Endothelial cell of umbilical vein (primary cell): Measurements from ENCODE around the gene UBASH3A.

Experiments used
- EZH2 ChIP-seq: IDR thresholded peaks from 2 replicates; pipeline ENCODE4 v1.6.1; 2012; ENCODE audit warnings: borderline replicate concordance, low read depth, mild to moderate bottlenecking, moderate library complexity, low read length, inconsistent platforms; ENCODE audit not compliant: severe bottlenecking
- GATA2 ChIP-seq: IDR thresholded peaks from 2 replicates; pipeline ENCODE4 v1.7.0; 2011; ENCODE audit warnings: low read depth, mild to moderate bottlenecking, moderate library complexity, mixed read lengths, low read length; ENCODE audit not compliant: insufficient read length, insufficient read depth
- JUN ChIP-seq: IDR thresholded peaks from 2 replicates; pipeline ENCODE4 v1.6.1; 2011; ENCODE audit warnings: borderline replicate concordance, low read depth; ENCODE audit not compliant: insufficient read length, insufficient read depth
- MYC ChIP-seq: IDR thresholded peaks from one replicate; pipeline ENCODE4 v1.6.1; 2011; ENCODE audit warnings: mild to moderate bottlenecking, low read depth, low read length
- POLR2A ChIP-seq: IDR thresholded peaks from 2 replicates; pipeline ENCODE4 v1.6.1; 2012; ENCODE audit warnings: low read depth, mild to moderate bottlenecking, control low read depth, low read length
- POLR2AphosphoS5 ChIP-seq: IDR thresholded peaks from 2 replicates; pipeline ENCODE4 v1.6.1; 2012; ENCODE audit warnings: low read depth, mild to moderate bottlenecking, control low read depth, low read length, moderate library complexity; ENCODE audit not compliant: insufficient read depth
- TF ChIP-seq, protein P1 (sequence below): IDR thresholded peaks from 2 replicates; pipeline ENCODE4 v1.6.1; 2011; ENCODE audit not compliant: insufficient read depth, insufficient read length
- TF ChIP-seq, protein P2 (sequence below), 2 donors: IDR thresholded peaks; 1 replicate in 1 of 2; 2 replicates in 1 of 2; pipeline ENCODE4 v1.5.1; 2011; ENCODE audit warnings: low read length in 2 of 2, mild to moderate bottlenecking in 2 of 2, moderate library complexity in 2 of 2, control low read depth in 1 of 2, inconsistent platforms in 1 of 2, low read depth in 1 of 2; ENCODE audit not compliant: insufficient read depth in 1 of 2; ENCODE audit errors: extremely low read depth in 1 of 2

DNA sequence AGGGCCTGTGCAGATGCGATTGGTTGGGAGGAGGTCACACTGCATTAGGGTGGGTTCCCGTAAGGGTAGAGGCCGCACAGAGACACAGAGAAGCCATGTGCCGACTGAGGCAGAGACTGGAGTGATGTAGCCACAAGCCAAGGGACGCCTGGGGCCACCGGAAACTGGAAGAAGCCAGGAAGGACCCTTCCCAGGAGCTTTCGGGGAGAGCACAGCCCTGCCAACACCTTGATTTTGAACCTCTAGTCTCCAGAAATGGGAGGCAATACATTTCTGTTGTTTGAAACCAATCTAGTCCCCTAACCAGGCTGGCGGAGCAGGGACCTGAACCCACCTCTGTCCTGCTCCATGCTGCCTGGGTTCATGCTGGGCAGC lies 10.8 kb downstream of the UBASH3A start:
- TF ChIP-seq, protein P1, sequence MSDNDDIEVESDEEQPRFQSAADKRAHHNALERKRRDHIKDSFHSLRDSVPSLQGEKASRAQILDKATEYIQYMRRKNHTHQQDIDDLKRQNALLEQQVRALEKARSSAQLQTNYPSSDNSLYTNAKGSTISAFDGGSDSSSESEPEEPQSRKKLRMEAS, result no peak
- TF ChIP-seq, protein P2, sequence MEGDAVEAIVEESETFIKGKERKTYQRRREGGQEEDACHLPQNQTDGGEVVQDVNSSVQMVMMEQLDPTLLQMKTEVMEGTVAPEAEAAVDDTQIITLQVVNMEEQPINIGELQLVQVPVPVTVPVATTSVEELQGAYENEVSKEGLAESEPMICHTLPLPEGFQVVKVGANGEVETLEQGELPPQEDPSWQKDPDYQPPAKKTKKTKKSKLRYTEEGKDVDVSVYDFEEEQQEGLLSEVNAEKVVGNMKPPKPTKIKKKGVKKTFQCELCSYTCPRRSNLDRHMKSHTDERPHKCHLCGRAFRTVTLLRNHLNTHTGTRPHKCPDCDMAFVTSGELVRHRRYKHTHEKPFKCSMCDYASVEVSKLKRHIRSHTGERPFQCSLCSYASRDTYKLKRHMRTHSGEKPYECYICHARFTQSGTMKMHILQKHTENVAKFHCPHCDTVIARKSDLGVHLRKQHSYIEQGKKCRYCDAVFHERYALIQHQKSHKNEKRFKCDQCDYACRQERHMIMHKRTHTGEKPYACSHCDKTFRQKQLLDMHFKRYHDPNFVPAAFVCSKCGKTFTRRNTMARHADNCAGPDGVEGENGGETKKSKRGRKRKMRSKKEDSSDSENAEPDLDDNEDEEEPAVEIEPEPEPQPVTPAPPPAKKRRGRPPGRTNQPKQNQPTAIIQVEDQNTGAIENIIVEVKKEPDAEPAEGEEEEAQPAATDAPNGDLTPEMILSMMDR (IDR thresholded peaks at IDR 0.05; ENCODE audit: extremely low read depth in 1 of 2, insufficient read depth in 1 of 2, low read depth in 1 of 2, low read length in 2 of 2), result no peak
- no peak for TF ChIP-seq EZH2
- no peak for TF ChIP-seq POLR2A
- no peak for TF ChIP-seq GATA2
- no peak for TF ChIP-seq POLR2AphosphoS5
- no peak for TF ChIP-seq JUN
- TF ChIP-seq MYC, result no peak
